Natural killer cell treated with Interleukin-12 subunit alpha and Interleukin-12 subunit beta and Interleukin-15 and Interleukin-18, amount 100 ng/mL, for 72 hours (primary cell): ENCODE data around the gene SFXN4. TPM values are rescaled to one million over a fixed set of nuclear protein-coding genes. Genes with fewer than 3 reads are reported as not detected.
"Not testable (repeated sequence)": the region's sequence is repeated elsewhere in the genome, so short reads cannot be mapped to it uniquely, and the experiment has no call there.

Source experiments
- ATAC-seq, 2 donors: fragments of 150-1000 bp; cut with Tn5 transposase in 1 of 2; sonication (Bioruptor Pico), chemical (Tn5 transposase) in 1 of 2; 2 replicates each; pipeline ENCODE4 v1.10.0; 2021
- DNase-seq: peaks from one replicate; pipeline ENCODE4 v3.0.0; 2022; ENCODE audit warnings: low spot score
- H3K27ac Mint-ChIP-seq, 2 donors: 1 replicate in 1 of 2; 2 replicates in 1 of 2; pipeline ENCODE4 v1.8.0; 2022; ENCODE audit warnings: mixed read lengths in 2 of 2, mild to moderate bottlenecking in 1 of 2, moderate library complexity in 1 of 2
- H3K27me3 Mint-ChIP-seq, 2 donors: 1 replicate in 1 of 2; 2 replicates in 1 of 2; pipeline ENCODE4 v1.8.0; 2022; ENCODE audit warnings: mixed read lengths in 2 of 2
- H3K36me3 Mint-ChIP-seq: one replicate; pipeline ENCODE4 v1.8.0; 2022; ENCODE audit warnings: mixed read lengths
- H3K4me1 Mint-ChIP-seq, 2 donors: 1 replicate in 1 of 2; 2 replicates in 1 of 2; pipeline ENCODE4 v1.8.0; 2022; ENCODE audit warnings: low read depth in 2 of 2, mixed read lengths in 2 of 2, mild to moderate bottlenecking in 1 of 2
- H3K4me3 Mint-ChIP-seq: one replicate; pipeline ENCODE4 v1.8.0; 2022; ENCODE audit warnings: mixed read lengths
- H3K9me3 Mint-ChIP-seq: 2 replicates; pipeline ENCODE4 v1.8.0; 2022; ENCODE audit warnings: mixed read lengths
- total RNA-seq, 2 donors: library from RNA; stranded (reverse); gene quantifications; one replicate each; pipeline ENCODE4 v1.2.3, GENCODE V29; 2022

Gene SFXN4
- total RNA-seq, 2 donors from 2014 or later = 22.4 to 48.0 TPM

- Mint-ChIP-seq H3K4me3 (peak within 1 kb of the TSS; percentile 87), H3K36me3 (no peaks in the 10 kb centered on the region), H3K27ac (peak within 1 kb of the TSS; percentile 19 to 56), H3K4me1 (peaks cover 19 to 24% of the 10 kb centered on the region in 2 donors), H3K9me3 (no peaks in the 10 kb centered on the region), H3K27me3 (no peaks in the 10 kb centered on the region)
- ATAC-seq = peak; percentile 94 to 95
- peak; percentile 83 for DNase-seq
These were observed 61.4 kb downstream of the SFXN4 start, which contains the start of gene DENND10 for GRCh38 chr10:119103903-119104653. Gene DENND10, plus strand, starts transcription at chr10:119104113. Its CDS starts 30 bp downstream, at chr10:119104143.

GRCh38 chr10:119103241-119103902, 62.1 kb downstream of the SFXN4 start:
- H3K9me3 Mint-ChIP-seq = no peaks in the 10 kb centered on the region

GRCh38 chr10:119101366-119102098, 64.0 kb downstream of the SFXN4 start:
- no peaks in the 10 kb centered on the region for H3K36me3 Mint-ChIP-seq
- ATAC-seq = no peak
- H3K27me3 Mint-ChIP-seq = no peaks in the 10 kb centered on the region
- peaks cover 19 to 24% of the 10 kb centered on the region in 2 donors for H3K4me1 Mint-ChIP-seq
- H3K4me3 Mint-ChIP-seq = no peak overlapping the region
- H3K9me3 Mint-ChIP-seq = no peaks in the 10 kb centered on the region
- H3K27ac Mint-ChIP-seq = peak overlapping the region; percentile 6 to 20
- DNase-seq = no peak

More at GRCh38 chr10:119103241-119103902, 62.1 kb downstream of the SFXN4 start:
- peaks cover 19 to 24% of the 10 kb centered on the region in 2 donors for H3K4me1 Mint-ChIP-seq
- H3K36me3 Mint-ChIP-seq = no peaks in the 10 kb centered on the region
- H3K27ac Mint-ChIP-seq = peak overlapping the region; percentile 19 to 56
- no peaks in the 10 kb centered on the region for H3K27me3 Mint-ChIP-seq
- no peak for ATAC-seq
- peak overlapping the region; percentile 70 for H3K4me3 Mint-ChIP-seq
- no peak for DNase-seq

GRCh38 chr10:119100434-119101238, 64.9 kb downstream of the SFXN4 start:
- peaks cover 24 to 33% of the 10 kb centered on the region in 2 donors for H3K4me1 Mint-ChIP-seq
- no peaks in the 10 kb centered on the region for H3K36me3 Mint-ChIP-seq
- DNase-seq (no peak), ATAC-seq (no peak)
- H3K4me3 Mint-ChIP-seq = no peak overlapping the region
- H3K27me3 Mint-ChIP-seq = no peaks in the 10 kb centered on the region
- peak overlapping the region; percentile 8 to 48 for H3K27ac Mint-ChIP-seq
- no peaks in the 10 kb centered on the region for H3K9me3 Mint-ChIP-seq

- Mint-ChIP-seq H3K9me3 (no peaks in the 10 kb centered on the region), H3K27me3 (no peaks in the 10 kb centered on the region), H3K27ac (no peak overlapping the region), H3K4me1 (peaks cover 22 to 30% of the 10 kb centered on the region in 2 donors), H3K36me3 (no peaks in the 10 kb centered on the region), H3K4me3 (no peak overlapping the region)
- DNase-seq = no peak
- no peak for ATAC-seq
These were observed 66.9 kb downstream of the SFXN4 start for GRCh38 chr10:119098576-119098975.

GRCh38 chr10:119096641-119097415, 68.7 kb downstream of the SFXN4 start:
- H3K27me3 Mint-ChIP-seq, ATAC-seq, H3K36me3 Mint-ChIP-seq, H3K4me3 Mint-ChIP-seq, DNase-seq, H3K9me3 Mint-ChIP-seq: not testable (repeated sequence)
- Mint-ChIP-seq H3K4me1 (peaks cover 29 to 35% of the 10 kb centered on the region in 2 donors), H3K27ac (peak overlapping the region in 1 of 2 donors; percentile 9)

DNA sequence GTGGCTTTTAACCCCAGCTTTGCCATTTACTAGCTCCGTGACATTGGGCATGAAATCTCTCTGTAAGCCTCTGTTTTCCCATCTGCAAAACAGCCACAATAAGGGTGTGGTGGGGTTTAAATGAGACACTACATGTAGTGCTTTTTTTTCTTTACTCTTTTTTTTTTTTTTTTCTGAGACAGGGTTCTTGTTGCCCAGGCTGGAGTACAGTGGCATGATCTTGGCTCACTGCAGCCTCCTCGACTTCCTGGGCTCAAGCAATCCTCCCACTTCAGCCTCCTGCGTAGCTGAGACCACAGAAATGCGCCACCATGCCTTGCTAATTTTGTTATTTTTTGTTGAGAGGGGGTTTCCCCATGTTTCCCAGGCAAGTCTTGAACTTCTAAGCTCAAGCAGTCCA, 69.9 kb downstream of the SFXN4 start:
- no peak for DNase-seq
- no peak overlapping the region for H3K4me3 Mint-ChIP-seq
- peaks cover 28 to 35% of the 10 kb centered on the region in 2 donors for H3K4me1 Mint-ChIP-seq
- peak overlapping the region in 1 of 2 donors; percentile 9 for H3K27ac Mint-ChIP-seq
- no peak for ATAC-seq
- H3K9me3 Mint-ChIP-seq = no peaks in the 10 kb centered on the region
- no peaks in the 10 kb centered on the region for H3K36me3 Mint-ChIP-seq
- H3K27me3 Mint-ChIP-seq = no peaks in the 10 kb centered on the region

DNA sequence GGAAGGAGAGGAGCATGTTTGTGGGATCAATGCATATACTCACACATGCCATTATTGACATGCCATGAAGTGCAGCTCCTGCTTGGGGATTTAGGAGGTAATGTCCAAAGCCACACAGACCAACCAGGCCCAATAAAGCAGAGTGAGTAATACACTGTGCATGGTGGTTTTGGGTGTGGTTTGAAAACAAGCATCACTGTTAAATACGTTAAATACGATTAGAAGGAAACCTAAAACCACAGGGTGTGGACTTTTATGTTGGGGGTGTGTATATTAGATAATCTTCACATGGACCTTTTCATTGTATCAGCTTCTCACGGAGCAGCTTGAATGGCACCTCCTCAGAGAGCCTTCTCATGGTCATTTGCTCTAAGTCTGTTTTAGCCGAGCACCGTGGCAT, 74.5 kb downstream of the SFXN4 start:
- ATAC-seq (peak; percentile 82 to 92), DNase-seq (no peak)
- H3K27me3 Mint-ChIP-seq = no peaks in the 10 kb centered on the region
- peaks cover 4% of the 10 kb centered on the region for H3K9me3 Mint-ChIP-seq
- H3K27ac Mint-ChIP-seq = peak overlapping the region; percentile 24 to 70
- H3K36me3 Mint-ChIP-seq = no peaks in the 10 kb centered on the region
- peak overlapping the region; percentile 58 for H3K4me3 Mint-ChIP-seq
- H3K4me1 Mint-ChIP-seq = peaks cover 39 to 42% of the 10 kb centered on the region in 2 donors

Other genes starting within 250 kb of the SFXN4 start
- 1 to 10 TPM in 1 of 2 donors, under 1 TPM in 1; 0.56 to 1.8 TPM for gene NANOS1, start 136.0 kb downstream of the SFXN4 start, total RNA-seq
- 100 to 1,000 TPM; 146 to 214 TPM for gene EIF3A, start 84.9 kb downstream of the SFXN4 start, total RNA-seq
- 10 to 100 TPM; 46.2 to 57.7 TPM for gene DENND10, start 61.6 kb downstream of the SFXN4 start, total RNA-seq
- gene PRDX3, start 13.1 kb upstream of the SFXN4 start, total RNA-seq = 100 to 1,000 TPM; 137 to 144 TPM
- gene GRK5, start 41.9 kb upstream of the SFXN4 start, total RNA-seq = 10 to 100 TPM; 11.1 to 16.2 TPM